Muscle of leg (tissue), 11 donors: ENCODE results near the gene MEX3A. TPM values are rescaled to one million over a fixed set of nuclear protein-coding genes. Genes with fewer than 3 reads are reported as not detected.
"Not testable (repeated sequence)": the region's sequence is repeated elsewhere in the genome, so short reads cannot be mapped to it uniquely, and the experiment has no call there.

ENCODE experiments used
- DNase-seq: peaks from one replicate; pipeline ENCODE4 v3.0.0; 2013
- H3K27ac ChIP-seq: one replicate; pipeline ENCODE4 v1.5.1; 2013; ENCODE audit warnings: mild to moderate bottlenecking, low read length, control low read depth
- H3K27me3 ChIP-seq: one replicate; pipeline ENCODE4 v1.6.1; 2013; ENCODE audit warnings: low read length; ENCODE audit not compliant: control insufficient read depth, insufficient read depth
- H3K36me3 ChIP-seq: one replicate; pipeline ENCODE4 v1.6.1; 2013; ENCODE audit warnings: low read length; ENCODE audit not compliant: control insufficient read depth, insufficient read depth
- H3K4me1 ChIP-seq: one replicate; pipeline ENCODE4 v1.6.1; 2013; ENCODE audit warnings: low read length; ENCODE audit not compliant: control insufficient read depth, insufficient read depth
- H3K4me3 ChIP-seq: one replicate; pipeline ENCODE4 v1.5.1; 2013; ENCODE audit warnings: low read length, control low read depth
- H3K9me3 ChIP-seq: replicated peaks from 2 replicates; pipeline ENCODE4 v1.6.1; 2013; ENCODE audit warnings: low read depth, low read length; ENCODE audit not compliant: control insufficient read depth
- WGBS: methylation state at CpG from one replicate; pipeline ENCODE4 v1.1.5; 2013; ENCODE audit warnings: missing lambda C conversion rate; ENCODE audit not compliant: insufficient coverage; 5-methylcytosine and 5-hydroxymethylcytosine counted together
- polyA plus RNA-seq, 8 donors: library from polyadenylated mRNA; unstranded; fragments of 120-200 nt; gene quantifications; one replicate each; pipeline versions ENCODE4 v1.2.1 to v1.2.3, GENCODE V29; 2013; ENCODE audit warnings: inconsistent platforms in 1 of 8, low replicate concordance in 1 of 8; ENCODE audit not compliant: insufficient read length in 8 of 8, insufficient read depth in 1 of 8
- total RNA-seq: library from RNA; stranded (reverse); fragments of 120-200 nt; gene quantifications from one replicate; pipeline ENCODE4 v1.2.4, GENCODE V29; 2013

Gene MEX3A
- total and polyA plus RNA-seq, 9 donors: 9.4 to 32.4 (median 25.5) TPM

DNA sequence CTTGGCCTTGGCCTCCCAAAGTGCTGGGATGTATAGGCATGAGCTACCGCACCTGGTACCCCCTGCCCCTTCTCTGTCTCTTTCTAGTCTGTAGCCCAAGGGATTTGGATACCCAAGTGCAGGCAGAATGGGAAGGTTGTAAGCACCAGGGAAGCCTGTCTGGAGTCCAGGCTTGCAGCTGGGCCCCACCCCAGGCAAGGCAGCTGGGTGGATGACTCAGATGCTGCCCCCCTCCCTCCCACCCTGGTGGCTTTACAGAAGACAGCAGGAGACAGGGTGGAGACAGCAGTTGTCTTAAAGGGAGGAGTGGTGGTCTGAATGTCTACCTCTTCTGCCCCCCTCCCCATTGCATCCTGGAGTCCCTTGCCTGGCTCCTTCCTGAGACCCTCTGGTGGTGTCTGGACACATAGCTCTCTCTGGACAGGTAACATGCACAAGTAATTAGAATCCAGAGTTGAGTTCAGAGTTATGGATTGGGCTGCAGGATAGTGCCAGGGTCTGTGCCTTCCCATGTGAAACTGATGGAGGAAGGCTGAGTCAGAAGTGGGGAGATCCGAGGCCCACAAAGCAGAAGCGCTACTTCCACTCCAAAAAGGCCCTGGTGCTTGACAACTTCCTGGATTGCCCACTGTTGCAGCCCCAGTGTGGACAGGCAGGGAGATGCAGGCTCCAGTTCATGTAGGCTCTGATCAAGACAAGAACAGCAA lies 37.4 kb upstream of the MEX3A start:
- no peak overlapping the region for H3K4me3 ChIP-seq
- peaks cover 34% of the 10 kb centered on the region for H3K36me3 ChIP-seq
- 56% methylated on average over 2 of the region's 3 CpGs for whole genome bisulfite sequencing
- DNase-seq: peak; percentile 88
- H3K27ac ChIP-seq: peak overlapping the region; percentile 99
- H3K4me1 ChIP-seq: peaks cover 82% of the 10 kb centered on the region
- H3K9me3 ChIP-seq: no peaks in the 10 kb centered on the region
- no peaks in the 10 kb centered on the region for H3K27me3 ChIP-seq

DNA sequence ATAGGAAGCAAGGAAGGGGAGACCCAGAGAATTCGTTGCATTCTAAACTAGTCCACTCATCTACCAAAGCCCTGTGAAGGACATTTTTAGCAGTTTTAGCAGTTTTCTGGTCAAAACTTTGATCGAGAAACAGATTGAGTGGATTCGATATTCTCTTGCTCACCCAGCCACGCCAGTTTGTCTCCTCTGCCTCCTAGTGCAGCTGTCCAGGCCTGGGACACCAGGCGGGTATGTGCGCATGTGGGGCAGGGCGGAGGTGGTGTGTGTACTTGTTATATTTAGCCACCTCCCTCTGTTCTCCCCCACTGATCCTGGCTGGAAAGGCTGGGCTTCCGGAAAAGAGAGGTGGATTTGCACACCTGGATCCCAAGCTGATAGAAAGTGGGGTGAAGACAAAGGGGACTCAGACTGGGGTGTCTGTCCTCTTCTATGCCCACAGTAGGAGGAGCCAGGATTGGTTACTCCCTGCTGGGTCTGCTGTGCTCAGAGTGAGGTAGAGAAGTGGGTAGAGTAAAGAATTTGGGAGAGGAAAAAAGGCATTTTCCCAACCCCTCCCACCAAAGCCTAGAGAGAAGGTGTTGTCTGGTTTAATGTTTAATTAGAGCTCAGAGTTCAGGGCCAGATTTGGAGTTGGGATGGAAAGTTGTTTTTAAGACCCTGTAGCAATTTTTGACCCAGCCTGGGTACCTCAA lies 36.1 kb upstream of the MEX3A start:
- 73% methylated on average over 2 of the region's 8 CpGs for whole genome bisulfite sequencing
- peaks cover 34% of the 10 kb centered on the region for H3K36me3 ChIP-seq
- no peaks in the 10 kb centered on the region for H3K27me3 ChIP-seq
- H3K4me1 ChIP-seq: peaks cover 80% of the 10 kb centered on the region
- peak; percentile 80 for DNase-seq
- H3K4me3 ChIP-seq: peak overlapping the region; percentile 100
- peak overlapping the region; percentile 98 for H3K27ac ChIP-seq
- H3K9me3 ChIP-seq: no peaks in the 10 kb centered on the region

DNA sequence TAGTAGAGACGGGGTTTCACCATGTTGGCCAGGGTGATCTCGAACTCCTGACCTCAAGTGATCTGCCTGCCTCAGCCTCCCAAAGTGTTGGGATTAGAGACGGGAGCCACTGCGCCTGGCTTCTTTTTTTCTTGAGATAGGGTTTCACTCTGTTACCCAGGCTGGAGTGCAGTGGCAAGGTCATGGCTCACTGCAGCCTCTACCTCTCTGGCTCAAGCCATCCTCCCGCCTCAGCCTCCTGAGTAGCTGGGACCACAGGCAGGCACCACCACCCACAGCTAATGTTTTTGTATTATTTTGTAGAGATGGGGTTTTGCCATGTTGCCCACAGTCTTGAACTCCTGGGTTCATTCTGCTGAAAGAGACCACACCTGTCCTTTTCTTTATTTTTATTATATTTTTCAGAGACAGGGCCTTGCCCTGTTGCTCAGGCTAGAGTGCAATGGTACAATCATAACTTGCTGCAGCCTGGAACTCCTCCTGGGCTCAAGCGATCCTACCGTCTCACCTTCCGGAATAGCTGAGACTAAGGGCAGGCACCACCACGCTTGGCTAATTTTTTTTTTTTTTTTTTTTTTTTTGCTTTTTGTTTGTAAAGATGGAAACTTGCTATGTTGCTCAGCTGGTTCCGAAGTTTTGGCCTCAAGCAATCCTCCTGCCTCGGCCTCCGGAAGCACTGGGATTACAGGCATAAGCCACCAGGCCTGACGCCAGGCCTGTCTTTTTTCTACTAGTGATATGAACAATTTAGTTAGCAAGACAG lies 35.3 kb upstream of the MEX3A start:
- DNase-seq: no peak
- no peaks in the 10 kb centered on the region for H3K9me3 ChIP-seq
- 62% methylated on average over 7 of the region's 13 CpGs for WGBS
- peak overlapping the region; percentile 98 for H3K27ac ChIP-seq
- H3K36me3 ChIP-seq: peaks cover 34% of the 10 kb centered on the region
- H3K27me3 ChIP-seq: no peaks in the 10 kb centered on the region
- H3K4me3 ChIP-seq: peak overlapping the region; percentile 100
- H3K4me1 ChIP-seq: peaks cover 80% of the 10 kb centered on the region

DNA sequence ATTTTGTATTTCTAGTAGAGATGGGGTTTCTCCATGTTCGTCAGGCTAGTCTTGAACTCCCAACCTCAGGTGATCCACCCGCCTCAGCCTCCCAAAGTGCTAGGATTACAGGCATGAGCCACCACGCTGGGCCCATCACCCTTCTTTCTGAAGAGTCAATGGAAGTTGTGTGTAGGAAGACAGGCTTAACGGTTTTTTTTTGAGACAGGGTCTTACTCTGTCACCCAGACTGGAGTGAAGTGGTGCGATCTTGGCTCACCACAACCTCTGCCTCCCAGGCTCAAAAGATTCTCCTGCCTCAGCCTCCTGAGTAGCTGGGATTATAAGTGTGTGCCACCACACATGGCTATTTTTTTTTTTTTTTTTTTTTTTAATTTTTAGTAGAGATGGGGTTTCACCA lies 34.5 kb upstream of the MEX3A start:
- Histone ChIP-seq H3K36me3 (peaks cover 34% of the 10 kb centered on the region), H3K4me1 (peaks cover 80% of the 10 kb centered on the region), H3K4me3 (peak overlapping the region; percentile 100), H3K27ac (peak overlapping the region; percentile 98)
- DNase-seq, H3K9me3 ChIP-seq, H3K27me3 ChIP-seq: not testable (repeated sequence)
- no CpG with 5 or more reads among the region's 5 CpGs for WGBS

DNA sequence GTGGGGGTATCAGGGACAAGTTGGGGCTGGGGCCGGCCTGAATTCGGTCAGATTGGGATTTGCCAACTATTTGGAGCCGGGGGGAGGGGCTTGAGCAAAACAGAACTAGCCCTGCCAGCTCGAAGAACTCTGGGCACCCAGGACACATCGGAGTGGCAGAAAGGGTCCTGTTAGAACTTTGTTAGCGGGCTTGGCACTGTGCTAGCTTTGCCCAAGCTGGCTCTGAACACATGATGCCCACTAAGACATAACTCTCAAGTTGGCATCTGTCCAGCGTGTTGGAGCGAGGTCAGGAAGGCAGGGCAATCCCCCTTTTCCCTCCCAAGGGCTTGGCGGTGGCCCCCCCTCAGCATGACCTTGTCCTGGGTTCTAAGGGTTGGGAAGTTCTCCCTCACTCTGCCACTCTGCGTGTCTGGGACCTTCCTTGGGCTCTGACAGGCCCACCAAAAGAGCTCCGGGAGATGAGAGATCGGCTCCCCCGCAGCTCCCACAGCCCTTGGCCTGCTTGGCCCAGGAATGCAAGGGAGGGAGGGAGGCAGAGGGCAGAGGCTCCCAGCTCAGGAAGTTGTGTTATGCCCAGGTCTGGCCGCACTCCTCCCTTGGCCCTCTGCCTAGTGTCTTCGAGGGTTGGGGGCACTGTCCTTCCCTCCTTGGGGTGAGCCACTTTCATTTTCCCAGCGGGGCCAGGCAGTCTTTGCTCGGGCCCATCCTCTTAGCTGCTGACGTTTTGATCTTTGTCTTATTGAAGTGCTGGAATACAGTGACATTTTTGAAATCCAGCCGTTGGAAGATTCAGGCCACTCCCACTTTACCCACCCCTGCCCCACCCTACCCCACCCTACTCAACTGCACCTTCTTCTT lies 33.5 kb upstream of the MEX3A start:
- Histone ChIP-seq H3K4me1 (peaks cover 80% of the 10 kb centered on the region), H3K36me3 (peaks cover 29% of the 10 kb centered on the region), H3K27me3 (no peaks in the 10 kb centered on the region), H3K27ac (peak overlapping the region; percentile 98), H3K4me3 (peak overlapping the region; percentile 100), H3K9me3 (no peaks in the 10 kb centered on the region)
- 0% methylated on average over 8 of the region's 19 CpGs for WGBS
- peak; percentile 80 for DNase-seq

DNA sequence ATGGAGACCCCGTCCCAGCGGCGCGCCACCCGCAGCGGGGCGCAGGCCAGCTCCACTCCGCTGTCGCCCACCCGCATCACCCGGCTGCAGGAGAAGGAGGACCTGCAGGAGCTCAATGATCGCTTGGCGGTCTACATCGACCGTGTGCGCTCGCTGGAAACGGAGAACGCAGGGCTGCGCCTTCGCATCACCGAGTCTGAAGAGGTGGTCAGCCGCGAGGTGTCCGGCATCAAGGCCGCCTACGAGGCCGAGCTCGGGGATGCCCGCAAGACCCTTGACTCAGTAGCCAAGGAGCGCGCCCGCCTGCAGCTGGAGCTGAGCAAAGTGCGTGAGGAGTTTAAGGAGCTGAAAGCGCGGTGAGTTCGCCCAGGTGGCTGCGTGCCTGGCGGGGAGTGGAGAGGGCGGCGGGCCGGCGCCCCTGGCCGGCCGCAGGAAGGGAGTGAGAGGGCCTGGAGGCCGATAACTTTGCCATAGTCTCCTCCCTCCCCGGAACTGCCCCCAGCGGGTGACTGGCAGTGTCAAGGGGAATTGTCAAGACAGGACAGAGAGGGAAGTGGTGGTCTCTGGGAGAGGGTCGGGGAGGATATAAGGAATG lies 32.8 kb upstream of the MEX3A start:
- Histone ChIP-seq H3K36me3 (peaks cover 22% of the 10 kb centered on the region), H3K4me3 (peak overlapping the region; percentile 100), H3K27ac (peak overlapping the region; percentile 98), H3K9me3 (no peaks in the 10 kb centered on the region), H3K27me3 (no peaks in the 10 kb centered on the region), H3K4me1 (peaks cover 73% of the 10 kb centered on the region)
- no peak for DNase-seq
- WGBS: under 1% methylated on average over 44 of the region's 49 CpGs

DNA sequence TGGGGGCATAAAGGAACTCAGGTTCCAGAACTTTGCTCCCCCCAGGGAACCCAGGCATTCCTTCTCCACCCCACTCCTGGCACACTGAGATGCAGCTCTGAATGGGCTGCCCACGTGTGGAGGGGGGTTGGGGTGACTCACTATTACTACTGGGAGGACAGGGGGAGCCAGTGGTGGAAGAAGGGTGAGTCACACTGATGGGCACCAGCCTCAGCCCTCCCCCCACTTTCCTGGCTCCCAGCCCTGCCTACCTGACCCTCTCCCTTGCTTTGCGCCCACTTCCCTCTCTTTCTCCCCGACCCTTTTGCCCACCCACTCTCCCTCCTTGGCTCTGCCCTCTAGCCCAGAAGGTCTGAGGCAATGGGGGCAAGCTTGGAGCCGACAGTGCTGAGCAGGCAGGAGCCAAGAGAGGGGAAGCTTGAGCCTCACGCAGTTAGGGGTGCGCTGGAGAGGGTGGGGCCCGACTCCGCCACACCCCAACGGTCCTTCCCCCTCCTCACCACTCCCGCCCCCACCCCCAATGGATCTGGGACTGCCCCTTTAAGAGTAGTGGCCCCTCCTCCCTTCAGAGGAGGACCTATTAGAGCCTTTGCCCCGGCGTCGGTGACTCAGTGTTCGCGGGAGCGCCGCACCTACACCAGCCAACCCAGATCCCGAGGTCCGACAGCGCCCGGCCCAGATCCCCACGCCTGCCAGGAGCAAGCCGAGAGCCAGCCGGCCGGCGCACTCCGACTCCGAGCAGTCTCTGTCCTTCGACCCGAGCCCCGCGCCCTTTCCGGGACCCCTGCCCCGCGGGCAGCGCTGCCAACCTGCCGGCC lies 32.0 kb upstream of the MEX3A start, which contains the start of gene LMNA:
Gene LMNA, plus strand, starts transcription at position 611 of the 818 bp plus-strand sequence. CDS start 208 bp downstream, outside the sequence.
- peak within 1 kb of the TSS; percentile 98 for H3K27ac ChIP-seq
- H3K9me3 ChIP-seq: no peaks in the 10 kb centered on the region
- H3K4me1 ChIP-seq: peaks cover 66% of the 10 kb centered on the region
- H3K4me3 ChIP-seq: peak within 1 kb of the TSS; percentile 100
- WGBS: under 1% methylated on average over 27 of the region's 37 CpGs
- H3K27me3 ChIP-seq: no peaks in the 10 kb centered on the region
- DNase-seq: peak; percentile 97
- H3K36me3 ChIP-seq: peaks cover 16% of the 10 kb centered on the region

DNA sequence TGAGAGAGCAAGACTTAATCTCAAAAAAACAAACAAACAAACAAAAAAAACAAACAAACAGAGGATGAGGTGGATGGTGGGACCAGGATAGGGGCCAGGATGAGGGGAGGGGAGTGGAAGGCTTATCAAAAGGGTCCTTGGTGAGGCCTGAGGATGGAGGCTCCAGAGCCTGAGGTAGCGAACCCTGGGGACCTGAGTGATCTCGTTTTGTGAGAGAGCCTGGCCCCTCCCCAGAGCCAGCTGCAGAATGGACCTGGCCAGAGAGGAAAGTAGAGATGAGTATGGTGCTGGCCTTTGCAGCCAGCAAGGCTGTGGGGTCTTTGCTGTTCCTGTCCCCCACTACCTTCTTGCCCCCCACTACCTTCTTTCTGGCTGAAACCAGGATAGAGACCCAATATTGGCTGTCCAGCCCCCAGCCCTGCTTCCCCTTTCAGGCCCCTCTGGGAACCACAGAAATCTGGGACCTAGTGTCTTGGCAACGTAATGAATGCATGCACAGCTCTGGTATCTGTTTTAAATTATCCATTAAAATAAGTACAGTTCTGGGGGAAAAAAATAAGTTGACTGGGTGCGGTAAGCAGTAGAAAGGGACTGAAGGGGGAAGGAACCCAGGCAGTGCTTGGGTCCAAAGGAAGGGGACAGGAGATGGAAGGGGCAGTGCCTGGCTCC lies 31.2 kb upstream of the MEX3A start:
- peak overlapping the region; percentile 98 for H3K27ac ChIP-seq
- 25% methylated on average over 1 of the region's 4 CpGs for WGBS
- H3K4me1 ChIP-seq: peaks cover 58% of the 10 kb centered on the region
- H3K36me3 ChIP-seq: peaks cover 12% of the 10 kb centered on the region
- no peaks in the 10 kb centered on the region for H3K9me3 ChIP-seq
- H3K4me3 ChIP-seq: no peak overlapping the region
- peak; percentile 76 for DNase-seq
- H3K27me3 ChIP-seq: no peaks in the 10 kb centered on the region
